Astrocyte (in vitro differentiated cells and primary cell): ENCODE measurements around the gene TULP3. TPM values are rescaled to one million over a fixed set of nuclear protein-coding genes. Genes with fewer than 3 reads are reported as not detected.

Source experiments
- DNase-seq: peaks from one replicate; pipeline ENCODE4 v3.0.0-alpha.2; 2010; ENCODE audit warnings: low read depth
- FAIRE-seq: peaks from 2 replicates; lab custom pipeline; 2011; peaks lifted over from hg19 to GRCh38; lab: Jason Lieb, UNC
- H2AFZ ChIP-seq: 2 replicates; pipeline ENCODE4 v1.6.0; 2012; ENCODE audit warnings: low read depth, low read length, inconsistent platforms
- H3K27ac ChIP-seq: 2 replicates; pipeline ENCODE4 v1.5.1; 2011; ENCODE audit warnings: low read depth, low read length, inconsistent platforms
- H3K27me3 ChIP-seq: 2 replicates; pipeline ENCODE4 v1.6.0; 2011; ENCODE audit warnings: low read length, inconsistent platforms; ENCODE audit not compliant: insufficient read depth
- H3K36me3 ChIP-seq: 2 replicates; pipeline ENCODE4 v1.5.1; 2011; ENCODE audit warnings: low read length, inconsistent platforms; ENCODE audit not compliant: insufficient read depth
- H3K4me1 ChIP-seq: 2 replicates; pipeline ENCODE4 v1.5.1; 2011; ENCODE audit warnings: low read length, inconsistent platforms; ENCODE audit not compliant: insufficient read depth
- H3K4me2 ChIP-seq: 2 replicates; pipeline ENCODE4 v1.6.0; 2012; ENCODE audit warnings: low read length, inconsistent platforms
- H3K4me3 ChIP-seq: 2 replicates; pipeline ENCODE4 v1.5.1; 2011; ENCODE audit warnings: low read depth, mild to moderate bottlenecking, low read length, inconsistent platforms; ENCODE audit not compliant: insufficient read depth
- H3K79me2 ChIP-seq: 2 replicates; pipeline ENCODE4 v1.6.0; 2012; ENCODE audit warnings: mild to moderate bottlenecking, low read length, inconsistent platforms; ENCODE audit not compliant: insufficient read depth
- H3K9ac ChIP-seq: 2 replicates; pipeline ENCODE4 v1.6.0; 2012; ENCODE audit warnings: mild to moderate bottlenecking, low read length, inconsistent platforms
- H3K9me3 ChIP-seq: 2 replicates; pipeline ENCODE4 v1.5.1; 2012; ENCODE audit warnings: low read depth, mild to moderate bottlenecking, low read length, inconsistent platforms; ENCODE audit not compliant: insufficient read depth
- H4K20me1 ChIP-seq: 2 replicates; pipeline ENCODE4 v1.6.0; 2012; ENCODE audit warnings: low read length, inconsistent platforms; ENCODE audit not compliant: insufficient read depth
- H3K27ac Mint-ChIP-seq: one replicate; pipeline ENCODE4 v1.8.0; 2021; ENCODE audit warnings: mild to moderate bottlenecking, mixed read lengths; ENCODE audit not compliant: unreplicated experiment
- H3K27me3 Mint-ChIP-seq: one replicate; pipeline ENCODE4 v1.8.0; 2021; ENCODE audit warnings: low read depth, mixed read lengths; ENCODE audit not compliant: unreplicated experiment
- H3K36me3 Mint-ChIP-seq: one replicate; pipeline ENCODE4 v1.8.0; 2021; ENCODE audit warnings: low read depth, mixed read lengths; ENCODE audit not compliant: unreplicated experiment
- H3K4me1 Mint-ChIP-seq: one replicate; pipeline ENCODE4 v1.8.0; 2021; ENCODE audit warnings: low read depth, mixed read lengths; ENCODE audit not compliant: unreplicated experiment
- H3K4me3 Mint-ChIP-seq: one replicate; pipeline ENCODE4 v1.8.0; 2021; ENCODE audit warnings: mild to moderate bottlenecking, moderate library complexity, mixed read lengths; ENCODE audit not compliant: unreplicated experiment
- H3K9me3 Mint-ChIP-seq: one replicate; pipeline ENCODE4 v1.8.0; 2021; ENCODE audit warnings: mild to moderate bottlenecking, mixed read lengths; ENCODE audit not compliant: unreplicated experiment
- EZH2 ChIP-seq: IDR thresholded peaks from 2 replicates; pipeline ENCODE4 v1.6.1; 2012; ENCODE audit warnings: mild to moderate bottlenecking, low read length, inconsistent platforms; ENCODE audit not compliant: insufficient read depth
- total RNA-seq: library from RNA; stranded (reverse); gene quantifications from 2 replicates; pipeline ENCODE4 v1.2.1, GENCODE V29; 2021
- TF ChIP-seq, protein P1 (sequence below): IDR thresholded peaks from 2 replicates; pipeline ENCODE4 v1.5.1; 2011; ENCODE audit warnings: low read depth, mild to moderate bottlenecking, inconsistent platforms, low read length, moderate library complexity; ENCODE audit not compliant: insufficient read depth

Gene TULP3
- total RNA-seq, 1 donor from 2014 or later: 23.6 TPM

DNA sequence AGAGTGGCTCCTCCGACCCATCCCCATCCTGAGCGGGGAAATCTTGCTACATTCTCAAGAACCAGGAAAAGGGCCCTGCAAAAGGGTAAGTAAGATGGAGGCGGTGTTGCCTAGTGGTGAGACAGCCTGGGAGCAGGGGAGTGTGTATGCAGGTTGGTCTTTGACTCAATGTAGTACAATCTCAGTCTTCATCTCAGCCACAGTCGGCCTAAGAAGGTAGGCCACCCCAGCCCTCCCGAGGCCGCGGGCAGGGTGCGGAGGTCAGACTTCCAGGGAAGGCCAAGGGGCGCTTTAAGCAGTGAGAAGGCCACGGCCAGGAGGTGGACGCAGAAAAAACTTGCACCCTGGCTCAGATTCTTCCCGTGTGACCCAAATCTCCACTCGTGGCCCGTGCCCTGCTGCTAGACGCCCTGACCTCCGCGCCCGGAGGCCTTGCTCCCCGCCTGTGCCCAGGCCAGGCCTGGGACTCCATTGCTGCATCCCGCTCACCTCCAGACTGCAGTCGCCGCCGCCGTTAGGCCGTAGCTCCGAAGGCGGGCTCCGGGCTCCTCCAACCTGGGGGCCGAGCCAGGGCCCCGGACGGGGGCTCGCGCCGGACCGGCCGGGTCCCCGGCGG lies 14.2 kb upstream of the TULP3 start:
- Mint-ChIP-seq H3K27me3 (no peaks in the 10 kb centered on the region), H3K36me3 (no peaks in the 10 kb centered on the region), H3K9me3 (no peaks in the 10 kb centered on the region), H3K4me1 (peaks cover 3% of the 10 kb centered on the region), H3K27ac (no peak overlapping the region), H3K4me3 (peak overlapping the region; percentile 83)
- Histone ChIP-seq H4K20me1 (no peaks in the 10 kb centered on the region), H3K27ac (peak overlapping the region; percentile 95), H3K4me2 (peak overlapping the region; percentile 99), H3K9me3 (no peaks in the 10 kb centered on the region), H3K4me1 (peaks cover 6% of the 10 kb centered on the region), H3K4me3 (peak overlapping the region; percentile 99), H2AFZ (peak overlapping the region; percentile 94), H3K27me3 (no peaks in the 10 kb centered on the region), H3K9ac (peak overlapping the region; percentile 99), H3K79me2 (peaks cover 86% of the 10 kb centered on the region), H3K36me3 (peaks cover 19% of the 10 kb centered on the region)
- TF ChIP-seq, protein P1, sequence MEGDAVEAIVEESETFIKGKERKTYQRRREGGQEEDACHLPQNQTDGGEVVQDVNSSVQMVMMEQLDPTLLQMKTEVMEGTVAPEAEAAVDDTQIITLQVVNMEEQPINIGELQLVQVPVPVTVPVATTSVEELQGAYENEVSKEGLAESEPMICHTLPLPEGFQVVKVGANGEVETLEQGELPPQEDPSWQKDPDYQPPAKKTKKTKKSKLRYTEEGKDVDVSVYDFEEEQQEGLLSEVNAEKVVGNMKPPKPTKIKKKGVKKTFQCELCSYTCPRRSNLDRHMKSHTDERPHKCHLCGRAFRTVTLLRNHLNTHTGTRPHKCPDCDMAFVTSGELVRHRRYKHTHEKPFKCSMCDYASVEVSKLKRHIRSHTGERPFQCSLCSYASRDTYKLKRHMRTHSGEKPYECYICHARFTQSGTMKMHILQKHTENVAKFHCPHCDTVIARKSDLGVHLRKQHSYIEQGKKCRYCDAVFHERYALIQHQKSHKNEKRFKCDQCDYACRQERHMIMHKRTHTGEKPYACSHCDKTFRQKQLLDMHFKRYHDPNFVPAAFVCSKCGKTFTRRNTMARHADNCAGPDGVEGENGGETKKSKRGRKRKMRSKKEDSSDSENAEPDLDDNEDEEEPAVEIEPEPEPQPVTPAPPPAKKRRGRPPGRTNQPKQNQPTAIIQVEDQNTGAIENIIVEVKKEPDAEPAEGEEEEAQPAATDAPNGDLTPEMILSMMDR: no peak
- TF ChIP-seq EZH2: no peak
- no peak for DNase-seq
- FAIRE-seq: no peak

DNA sequence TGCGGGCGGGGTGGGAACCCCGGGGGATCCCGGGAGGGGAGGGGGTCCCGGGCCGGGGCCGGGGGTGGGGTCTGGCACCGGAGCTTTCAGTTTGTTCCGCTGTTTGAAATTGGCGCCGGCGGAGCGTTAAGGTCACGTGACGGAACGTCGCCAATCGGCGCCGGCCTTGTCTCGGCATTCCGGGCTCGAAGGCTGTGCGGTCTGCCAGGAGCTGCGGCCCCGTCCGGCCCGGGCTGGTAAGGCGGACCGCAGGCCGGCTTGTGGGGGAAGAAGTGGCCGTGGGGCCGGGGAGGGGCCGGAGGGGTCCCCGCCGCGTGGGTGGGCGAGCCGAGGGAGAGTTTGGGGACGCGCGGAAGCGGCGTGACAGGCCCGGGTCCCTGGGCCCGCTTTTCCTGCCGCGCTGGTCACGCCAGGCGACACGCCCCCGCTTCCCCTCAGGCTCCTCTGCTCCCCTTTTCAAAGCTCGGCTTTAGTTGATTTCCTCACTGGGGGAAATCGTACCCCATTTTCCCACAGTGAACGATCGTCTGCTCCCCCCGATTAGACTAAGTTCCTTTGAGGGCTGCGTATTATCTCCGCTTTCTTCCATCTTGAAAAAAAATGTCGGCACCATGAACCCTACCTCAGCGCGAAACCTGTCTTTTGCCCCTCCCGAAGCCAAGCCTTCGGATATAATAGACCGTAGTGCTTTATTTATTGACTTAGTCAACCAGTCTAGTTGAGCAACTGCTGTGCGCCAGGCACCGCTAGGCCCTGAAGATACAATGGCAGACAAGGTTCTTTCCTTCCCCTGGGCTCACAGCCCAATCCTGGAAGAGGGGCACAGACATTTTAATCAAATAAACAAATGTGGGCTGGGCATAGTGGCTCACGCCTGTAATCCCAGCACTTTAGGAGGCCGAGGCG lies 13.4 kb upstream of the TULP3 start, which contains the start of the genes FOXM1 and RHNO1:
Gene FOXM1 (minus strand): TSS at position 128 of the 906 bp plus-strand sequence. CDS start 2,696 bp downstream, outside the sequence.
Gene RHNO1 (plus strand): TSS at position 177 of the 906 bp plus-strand sequence. CDS start 8,144 bp downstream, outside the sequence.
- no peaks in the 10 kb centered on the region for H3K27me3 ChIP-seq
- FAIRE-seq (no peak), DNase-seq (peak; percentile 60)
- no peaks in the 10 kb centered on the region for H3K9me3 Mint-ChIP-seq
- no peaks in the 10 kb centered on the region for H3K9me3 ChIP-seq
- H3K27me3 Mint-ChIP-seq: no peaks in the 10 kb centered on the region
- H3K4me3 ChIP-seq: peak within 1 kb of the TSS; percentile 99
- no peaks in the 10 kb centered on the region for H4K20me1 ChIP-seq
- H3K4me1 Mint-ChIP-seq: peaks cover 3% of the 10 kb centered on the region
- peaks cover 86% of the 10 kb centered on the region for H3K79me2 ChIP-seq
- TF ChIP-seq, protein P1: no peak
- no peak for TF ChIP-seq EZH2
- peak within 1 kb of the TSS; percentile 95 for H3K27ac ChIP-seq
- peak within 1 kb of the TSS; percentile 97 for H3K4me3 Mint-ChIP-seq
- H3K9ac ChIP-seq: peak within 1 kb of the TSS; percentile 99
- peak within 1 kb of the TSS; percentile 92 for H3K27ac Mint-ChIP-seq
- H3K4me2 ChIP-seq: peak within 1 kb of the TSS; percentile 99
- no peaks in the 10 kb centered on the region for H3K36me3 Mint-ChIP-seq
- H3K36me3 ChIP-seq: peaks cover 15% of the 10 kb centered on the region
- peaks cover 6% of the 10 kb centered on the region for H3K4me1 ChIP-seq
- H2AFZ ChIP-seq: peak within 1 kb of the TSS; percentile 99
